ENCODE data around the gene ANKIB1.

DNA sequence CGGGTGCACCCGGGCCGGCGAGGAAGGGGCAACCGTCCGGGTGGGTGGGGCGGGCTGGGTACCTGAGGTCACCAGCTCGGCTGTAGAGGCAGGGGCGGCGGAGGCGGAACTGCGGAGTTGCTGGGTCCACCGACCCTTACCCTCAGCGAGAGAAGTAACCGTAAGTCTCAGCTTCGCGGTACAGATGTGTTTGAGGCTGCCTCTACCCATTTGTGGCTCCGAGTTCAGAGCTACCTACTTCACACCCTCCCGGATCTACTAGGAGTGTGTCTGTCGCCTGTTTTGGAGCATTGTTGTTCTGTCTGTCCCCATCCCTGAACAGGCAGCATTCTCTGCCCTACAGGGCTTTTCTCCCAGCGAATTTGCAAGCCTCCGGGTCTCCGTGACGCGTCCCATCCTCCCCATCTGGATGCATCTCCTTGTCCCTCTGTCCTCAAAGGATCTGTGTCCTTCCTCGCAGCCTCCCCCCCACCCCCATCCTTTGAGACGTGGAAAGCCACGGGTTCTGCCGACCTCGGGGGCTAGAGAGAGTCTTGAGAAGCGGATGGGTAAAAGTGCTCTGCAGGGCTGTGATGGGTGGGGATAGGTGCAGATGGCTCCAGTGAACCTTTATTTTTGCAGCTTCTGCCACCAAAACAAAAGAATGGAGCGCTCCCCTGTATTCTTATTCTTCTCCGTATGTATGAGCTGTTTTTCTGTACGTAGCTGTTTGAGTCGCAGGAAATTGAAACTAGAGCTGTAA lies 757 bp downstream of the ANKIB1 start:
- TF ChIP-seq CTCF (IDR thresholded peaks at IDR 0.05) (no peak), POLR2A (IDR thresholded peaks at IDR 0.05) (no peak)

Data from heart left ventricle (tissue), 13 donors.